Measurements from ENCODE around the gene CRK.

GRCh38 chr17:1498233-1498632 is 42.2 kb upstream of the CRK start:
- TF ChIP-seq CTCF (IDR thresholded peaks at IDR 0.05; ENCODE audit: low read depth, low read length) (no peak), EZH2phosphoT487 (IDR thresholded peaks at IDR 0.05; ENCODE audit: low read depth) (no peak)

Measured in OCI-LY3 (cell line).